ENCODE data around the gene RTN4RL1. TPM values are rescaled to one million over a fixed set of nuclear protein-coding genes. Genes with fewer than 3 reads are reported as not detected.
"Not testable (repeated sequence)": the region's sequence is repeated elsewhere in the genome, so short reads cannot be mapped to it uniquely, and the experiment has no call there.

Gene RTN4RL1
- total RNA-seq, 1 donor from 2014 or later = 12.4 TPM

DNA sequence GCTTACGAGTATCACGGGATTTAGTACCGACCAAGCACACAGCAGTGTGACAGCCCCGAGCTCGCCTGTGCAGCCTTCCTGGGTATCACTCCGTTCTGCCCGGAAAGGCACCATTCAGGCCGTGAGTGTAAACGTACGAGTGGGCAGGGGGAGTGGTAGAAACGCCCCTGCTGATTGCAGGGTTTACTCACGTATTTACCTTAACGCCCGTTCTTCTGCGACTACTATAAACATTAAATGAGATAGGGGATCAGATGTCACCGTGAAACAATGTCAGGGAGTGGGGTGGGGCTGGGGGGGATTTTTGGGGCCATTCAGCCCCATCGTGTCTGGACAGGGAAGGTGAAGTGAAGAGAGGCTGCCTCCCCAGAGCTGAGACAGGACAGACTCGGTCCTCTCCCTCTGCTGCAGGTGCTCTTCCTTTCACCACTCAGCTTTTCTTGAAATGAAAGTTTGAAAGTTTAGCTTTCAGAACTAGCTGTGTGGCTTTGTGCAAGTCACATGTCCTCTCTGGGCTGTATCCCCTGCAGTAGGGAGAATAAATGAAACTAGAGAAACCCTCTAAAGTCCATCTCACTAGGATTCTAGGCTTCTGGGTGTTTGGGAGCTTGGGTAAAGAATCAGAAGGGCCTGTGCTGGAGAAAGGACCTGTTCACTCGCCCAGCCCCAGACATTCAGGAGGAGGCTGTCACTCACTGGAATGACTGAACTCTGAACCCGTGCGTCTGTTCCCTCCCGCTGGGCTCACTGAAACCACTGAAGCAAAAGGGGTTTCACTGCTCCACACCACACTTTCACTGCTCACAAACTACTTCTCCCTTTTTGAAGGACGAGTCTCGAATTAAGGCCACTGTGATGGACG lies 128.7 kb downstream of the RTN4RL1 start:
- H3K4me3 Mint-ChIP-seq (ENCODE audit: low read depth) = no peak overlapping the region
- H3K27me3 Mint-ChIP-seq = no peaks in the 10 kb centered on the region
- TF ChIP-seq, protein P1, sequence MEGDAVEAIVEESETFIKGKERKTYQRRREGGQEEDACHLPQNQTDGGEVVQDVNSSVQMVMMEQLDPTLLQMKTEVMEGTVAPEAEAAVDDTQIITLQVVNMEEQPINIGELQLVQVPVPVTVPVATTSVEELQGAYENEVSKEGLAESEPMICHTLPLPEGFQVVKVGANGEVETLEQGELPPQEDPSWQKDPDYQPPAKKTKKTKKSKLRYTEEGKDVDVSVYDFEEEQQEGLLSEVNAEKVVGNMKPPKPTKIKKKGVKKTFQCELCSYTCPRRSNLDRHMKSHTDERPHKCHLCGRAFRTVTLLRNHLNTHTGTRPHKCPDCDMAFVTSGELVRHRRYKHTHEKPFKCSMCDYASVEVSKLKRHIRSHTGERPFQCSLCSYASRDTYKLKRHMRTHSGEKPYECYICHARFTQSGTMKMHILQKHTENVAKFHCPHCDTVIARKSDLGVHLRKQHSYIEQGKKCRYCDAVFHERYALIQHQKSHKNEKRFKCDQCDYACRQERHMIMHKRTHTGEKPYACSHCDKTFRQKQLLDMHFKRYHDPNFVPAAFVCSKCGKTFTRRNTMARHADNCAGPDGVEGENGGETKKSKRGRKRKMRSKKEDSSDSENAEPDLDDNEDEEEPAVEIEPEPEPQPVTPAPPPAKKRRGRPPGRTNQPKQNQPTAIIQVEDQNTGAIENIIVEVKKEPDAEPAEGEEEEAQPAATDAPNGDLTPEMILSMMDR (IDR thresholded peaks at IDR 0.05; ENCODE audit: unreplicated experiment) = no peak
- no peaks in the 10 kb centered on the region for H3K9me3 Mint-ChIP-seq (ENCODE audit: low read depth)
- peaks cover 2% of the 10 kb centered on the region for H3K4me1 Mint-ChIP-seq (ENCODE audit: low read depth)
- H3K27ac Mint-ChIP-seq = no peak overlapping the region
- DNase-seq (ENCODE audit: low spot score, unreplicated experiment) = no peak
- peaks cover 30% of the 10 kb centered on the region for H3K36me3 Mint-ChIP-seq (ENCODE audit: insufficient read depth)

DNA sequence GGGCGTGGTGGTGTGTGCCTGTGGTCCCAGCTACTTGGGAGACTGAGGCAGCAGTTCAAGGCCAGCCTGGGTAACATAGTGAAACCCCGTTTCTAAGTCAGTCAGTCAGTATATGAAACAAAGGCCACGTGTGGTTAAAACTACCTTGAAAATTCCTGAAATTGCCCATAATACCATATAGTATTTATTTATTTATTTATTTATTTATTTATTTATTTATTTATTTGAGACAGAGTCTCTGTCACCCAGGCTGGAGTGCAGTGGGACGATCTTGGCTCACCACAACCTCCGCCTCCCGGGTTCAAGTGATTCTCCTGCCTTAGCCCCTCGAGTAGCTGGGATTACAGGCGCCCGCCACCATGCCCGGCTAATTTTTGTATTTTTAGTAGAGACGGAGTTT lies 129.7 kb downstream of the RTN4RL1 start:
- not testable (repeated sequence) for DNase-seq (ENCODE audit: low spot score, unreplicated experiment); H3K4me1 Mint-ChIP-seq (ENCODE audit: low read depth); H3K4me3 Mint-ChIP-seq (ENCODE audit: low read depth); H3K27me3 Mint-ChIP-seq; H3K9me3 Mint-ChIP-seq (ENCODE audit: low read depth); H3K27ac Mint-ChIP-seq
- peaks cover 35% of the 10 kb centered on the region for H3K36me3 Mint-ChIP-seq (ENCODE audit: insufficient read depth)

DNA sequence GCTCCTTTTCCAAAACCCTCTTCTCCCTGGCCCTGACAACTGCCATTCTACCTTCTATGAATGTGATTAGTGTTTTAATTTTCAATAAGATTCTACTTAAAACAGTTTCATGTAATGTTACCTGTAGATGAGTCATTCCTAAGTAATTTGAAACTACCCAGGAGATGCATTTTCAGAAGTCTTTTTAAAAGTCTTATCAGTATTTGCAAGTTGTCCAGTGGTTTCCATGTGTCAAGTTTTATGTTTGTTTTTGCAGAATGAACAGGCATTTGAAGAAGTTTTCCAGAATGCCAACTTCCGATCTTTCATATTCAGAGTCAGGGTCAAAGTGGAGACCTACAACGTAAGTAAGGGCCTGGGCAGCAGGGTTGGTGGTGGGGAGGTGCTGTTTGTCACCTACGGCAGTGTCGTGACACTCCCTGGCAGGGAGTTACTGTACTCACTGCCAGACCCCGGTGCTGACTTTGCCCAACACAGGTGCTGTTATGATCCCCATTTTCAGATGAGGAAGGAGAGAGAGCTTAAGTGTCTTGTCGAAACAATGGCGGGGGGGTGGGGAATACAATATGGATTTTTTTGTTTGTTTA lies 130.3 kb downstream of the RTN4RL1 start:
- Mint-ChIP-seq H3K4me3 (ENCODE audit: low read depth) (no peak overlapping the region), H3K9me3 (ENCODE audit: low read depth) (no peaks in the 10 kb centered on the region), H3K36me3 (ENCODE audit: insufficient read depth) (peaks cover 35% of the 10 kb centered on the region)

DNA sequence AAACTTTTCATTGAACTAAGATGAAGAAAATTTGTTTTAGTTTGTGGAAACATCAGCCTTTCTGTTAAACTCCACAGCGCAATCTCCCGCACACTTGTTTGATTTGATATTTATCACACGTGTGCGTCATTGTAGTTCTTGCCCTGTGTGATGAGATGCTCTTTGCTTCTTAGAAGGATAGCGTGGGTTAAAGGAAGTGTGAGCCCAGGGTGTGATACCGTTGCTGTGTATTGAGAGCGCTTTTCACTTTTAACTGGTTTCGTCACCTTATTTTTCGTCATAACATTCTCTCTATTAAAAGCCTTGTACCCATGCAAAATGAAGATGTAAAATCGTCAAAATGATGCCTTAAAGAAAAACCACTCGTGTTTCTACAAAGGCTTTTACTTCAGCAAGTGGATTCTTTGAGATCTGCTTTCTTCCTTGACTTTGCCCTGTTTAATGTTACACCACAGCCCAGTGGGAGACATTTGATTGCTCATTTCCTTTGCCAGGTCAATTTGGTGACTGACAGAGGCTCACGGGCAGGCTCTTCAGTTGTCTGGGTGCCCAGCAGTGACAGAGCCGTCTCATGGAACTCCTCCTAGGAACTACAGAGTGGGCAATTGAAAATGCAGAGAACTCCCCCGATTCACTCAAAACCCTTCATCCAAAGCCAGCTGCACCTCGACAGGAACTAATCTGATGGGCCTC lies 134.2 kb downstream of the RTN4RL1 start:
- Mint-ChIP-seq H3K27me3 (no peaks in the 10 kb centered on the region), H3K27ac (no peak overlapping the region), H3K4me3 (ENCODE audit: low read depth) (no peak overlapping the region), H3K36me3 (ENCODE audit: insufficient read depth) (peaks cover 40% of the 10 kb centered on the region), H3K9me3 (ENCODE audit: low read depth) (peaks cover 2% of the 10 kb centered on the region), H3K4me1 (ENCODE audit: low read depth) (peaks cover 2% of the 10 kb centered on the region)
- TF ChIP-seq, protein P1 (IDR thresholded peaks at IDR 0.05; ENCODE audit: unreplicated experiment) = no peak
- DNase-seq (ENCODE audit: low spot score, unreplicated experiment) = no peak

More for the DNA sequence above, 130.3 kb downstream of the RTN4RL1 start:
- TF ChIP-seq, protein P1 (IDR thresholded peaks at IDR 0.05; ENCODE audit: unreplicated experiment) = no peak
- no peaks in the 10 kb centered on the region for H3K27me3 Mint-ChIP-seq
- H3K27ac Mint-ChIP-seq = no peak overlapping the region
- peaks cover 2% of the 10 kb centered on the region for H3K4me1 Mint-ChIP-seq (ENCODE audit: low read depth)
- DNase-seq (ENCODE audit: low spot score, unreplicated experiment) = no peak

DNA sequence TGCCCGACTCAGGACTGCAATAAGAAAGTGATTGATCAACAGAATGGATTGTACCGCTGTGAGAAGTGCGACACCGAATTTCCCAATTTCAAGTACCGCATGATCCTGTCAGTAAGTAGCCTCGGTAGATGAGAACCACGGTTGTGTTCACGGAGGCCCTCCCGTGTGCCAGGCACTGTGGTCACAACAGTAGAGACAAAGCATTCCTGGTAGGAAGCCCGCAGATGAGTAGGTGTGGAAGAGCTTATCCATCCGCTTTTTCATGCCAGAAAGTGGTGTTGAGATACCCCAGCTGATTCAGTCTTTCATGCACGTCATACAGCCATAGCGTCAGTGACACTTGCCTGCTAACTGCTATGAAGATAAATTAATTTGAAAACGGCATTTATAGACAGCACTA lies 136.4 kb downstream of the RTN4RL1 start:
- Mint-ChIP-seq H3K4me3 (ENCODE audit: low read depth) (no peak overlapping the region), H3K27me3 (no peaks in the 10 kb centered on the region), H3K36me3 (ENCODE audit: insufficient read depth) (peaks cover 56% of the 10 kb centered on the region), H3K9me3 (ENCODE audit: low read depth) (peaks cover 12% of the 10 kb centered on the region), H3K4me1 (ENCODE audit: low read depth) (no peaks in the 10 kb centered on the region), H3K27ac (no peak overlapping the region)
- TF ChIP-seq, protein P1 (IDR thresholded peaks at IDR 0.05; ENCODE audit: unreplicated experiment) = no peak
- DNase-seq (ENCODE audit: low spot score, unreplicated experiment) = no peak

Small RNAs within 50 kb of the gene (microRNA-seq; reads per million reads assigned to microRNA genes)
- 339 reads per million, percentile 68 among the genes with 10 or more reads in this experiment for gene MIR132 (ENCODE audit: borderline number of aligned reads, unreplicated experiment)
- 4.8 reads per million for gene MIR212 (ENCODE audit: borderline number of aligned reads, unreplicated experiment)

Other genes with a start within 250 kb of the RTN4RL1 start
- 26.6 and 33.5 TPM in 2 replicates for gene SMYD4, start 195.4 kb downstream of the RTN4RL1 start, total RNA-seq
- 111 and 119 TPM in 2 replicates for gene RPA1, start 195.3 kb downstream of the RTN4RL1 start, total RNA-seq
- 39.1 and 44.0 TPM in 2 replicates for gene DPH1, start 4.8 kb upstream of the RTN4RL1 start, total RNA-seq
- 21.9 and 25.4 TPM in 2 replicates for gene OVCA2, start 16.7 kb upstream of the RTN4RL1 start, total RNA-seq
- gene HIC1, start 29.8 kb upstream of the RTN4RL1 start, total RNA-seq = 0.69 and 0.86 TPM in 2 replicates